HepG2 (cell line): ENCODE data around the gene ASXL1. TPM values are rescaled to one million over a fixed set of nuclear protein-coding genes. Genes with fewer than 3 reads are reported as not detected.

Experiments used
- CCAR2 ChIP-seq: fragments of 200-400 bp; formaldehyde crosslinking; optimal IDR thresholded peaks from 2 replicates; pipeline ENCODE3; 2018; ENCODE audit warnings: low read depth, mild to moderate bottlenecking, low read length, moderate library complexity
- CREM ChIP-seq, 2 experiments: sonication (generic) in 1 of 2; formaldehyde crosslinking in 1 of 2; IDR thresholded peaks; 2 replicates each; pipeline versions ENCODE4 v1.4.0 to v1.6.1; 2016 to 2020; ENCODE audit warnings: antibody characterized with exemption in 1 of 2, mild to moderate bottlenecking in 1 of 2, missing genetic modification reagents in 1 of 2
- GLI4 ChIP-seq: sonication (generic); formaldehyde crosslinking; IDR thresholded peaks from 2 replicates; pipeline ENCODE4 v1.5.1; 2020; ENCODE audit warnings: missing genetic modification reagents, mild to moderate bottlenecking, moderate library complexity, borderline replicate concordance
- GTF2F1 ChIP-seq: fragments of 150-350 bp; IDR thresholded peaks from 2 replicates; pipeline ENCODE4 v1.6.1; 2014; ENCODE audit warnings: low read length
- GZF1 ChIP-seq: sonication (generic); formaldehyde crosslinking; IDR thresholded peaks from 2 replicates; pipeline ENCODE4 v1.5.1; 2020; ENCODE audit warnings: mild to moderate bottlenecking, missing genetic modification reagents
- KLF12 ChIP-seq: sonication (generic); formaldehyde crosslinking; IDR thresholded peaks from 2 replicates; pipeline ENCODE4 v1.4.0; 2020; ENCODE audit warnings: missing genetic modification reagents, borderline replicate concordance
- MIER3 ChIP-seq: IDR thresholded peaks from 2 replicates; pipeline ENCODE4 v1.6.1; 2016; ENCODE audit warnings: missing compliant biosample characterization, borderline replicate concordance
- MLXIP ChIP-seq: sonication (generic); formaldehyde crosslinking; IDR thresholded peaks from 2 replicates; pipeline ENCODE4 v1.9.0; 2021; ENCODE audit warnings: missing genetic modification reagents, borderline replicate concordance
- MTA1 ChIP-seq: sonication (generic); formaldehyde crosslinking; IDR thresholded peaks from 2 replicates; pipeline ENCODE4 v1.4.0; 2020; ENCODE audit warnings: missing genetic modification reagents, mild to moderate bottlenecking, borderline replicate concordance
- PHF5A ChIP-seq: IDR thresholded peaks from one replicate; pipeline ENCODE4 v1.6.1; 2018; ENCODE audit warnings: low read depth, missing genetic modification reagents; ENCODE audit not compliant: unreplicated experiment
- PREB ChIP-seq: sonication (generic); formaldehyde crosslinking; IDR thresholded peaks from 2 replicates; pipeline ENCODE4 v1.4.0; 2020; ENCODE audit warnings: missing genetic modification reagents
- SRSF4 ChIP-seq: fragments of 200-400 bp; formaldehyde crosslinking; IDR thresholded peaks from one replicate; pipeline ENCODE4 v1.6.1; 2018; ENCODE audit warnings: mild to moderate bottlenecking, low read depth, low read length, moderate library complexity; ENCODE audit not compliant: poor library complexity, severe bottlenecking
- TAF15 ChIP-seq: fragments of 200-400 bp; formaldehyde crosslinking; IDR thresholded peaks from one replicate; pipeline ENCODE4 v1.6.1; 2018; ENCODE audit warnings: mild to moderate bottlenecking, low read depth, low read length; ENCODE audit not compliant: poor library complexity, severe bottlenecking
- THAP11 ChIP-seq: IDR thresholded peaks from 2 replicates; pipeline ENCODE4 v1.6.1; 2016; ENCODE audit warnings: missing biosample characterization, missing genetic modification reagents
- ZBTB26 ChIP-seq: IDR thresholded peaks from 2 replicates; pipeline ENCODE4 v1.6.1; 2016; ENCODE audit warnings: missing compliant biosample characterization, missing genetic modification reagents, borderline replicate concordance
- ZFP90 ChIP-seq: sonication (generic); formaldehyde crosslinking; IDR thresholded peaks from 2 replicates; pipeline ENCODE4 v1.8.0; 2022; ENCODE audit warnings: missing genetic modification reagents, mild to moderate bottlenecking, inconsistent platforms, borderline replicate concordance
- ZFP91 ChIP-seq: sonication (generic); formaldehyde crosslinking; IDR thresholded peaks from 2 replicates; pipeline ENCODE4 v1.9.0; 2022; ENCODE audit warnings: missing genetic modification reagents, mild to moderate bottlenecking, borderline replicate concordance
- ZNF143 ChIP-seq: sonication (generic); formaldehyde crosslinking; IDR thresholded peaks from 2 replicates; pipeline ENCODE4 v1.4.0; 2020; ENCODE audit warnings: missing genetic modification reagents
- ZNF556 ChIP-seq: sonication (generic); formaldehyde crosslinking; IDR thresholded peaks from 2 replicates; pipeline ENCODE4 v1.4.0; 2020; ENCODE audit warnings: mild to moderate bottlenecking, missing genetic modification reagents, borderline replicate concordance
- ZNF605 ChIP-seq: sonication (generic); formaldehyde crosslinking; IDR thresholded peaks from 2 replicates; pipeline ENCODE4 v1.8.0; 2022; ENCODE audit warnings: mild to moderate bottlenecking, missing genetic modification reagents
- ZNF83 ChIP-seq: sonication (generic); formaldehyde crosslinking; IDR thresholded peaks from 2 replicates; pipeline ENCODE4 v1.4.0; 2020; ENCODE audit warnings: missing genetic modification reagents, mild to moderate bottlenecking, borderline replicate concordance
- ZSCAN12 ChIP-seq: sonication (generic); formaldehyde crosslinking; IDR thresholded peaks from 2 replicates; pipeline ENCODE4 v1.9.0; 2021; ENCODE audit warnings: mild to moderate bottlenecking, missing genetic modification reagents
- polyA plus RNA-seq, 8 experiments: library from polyadenylated mRNA; depleted of rRNA in 3 of 8; stranded (reverse) in 7 of 8; unstranded in 1 of 8; fragments of >200 nt; fragmentation: Illumina TruSeq in 4 of 8; extraction: Trizol in 4 of 8; gene quantifications; 2 replicates each; pipeline versions ENCODE4 v1.2.1 to v1.2.3, GENCODE V29; 2011 to 2016; ENCODE audit warnings: low read depth in 4 of 8, missing spikeins in 1 of 8, mixed read lengths in 1 of 8; ENCODE audit not compliant: insufficient read depth in 1 of 8
- total RNA-seq, 5 experiments: library from RNA; depleted of rRNA; stranded (reverse); fragments of >200 nt; fragmentation: Illumina TruSeq; extraction: Trizol; gene quantifications; 2 replicates each; pipeline ENCODE4 v1.2.3, GENCODE V29; 2016; ENCODE audit warnings: low read depth in 1 of 5

Gene ASXL1
- total and polyA plus RNA-seq, 2 of the 13 experiments (the other 11 are each of a cell fraction or from before 2014, with no cell fraction given): 62.1 to 74.8 TPM

- no peak for TF ChIP-seq SRSF4
- no peak for TF ChIP-seq PREB (CRISPR knock-in tag)
- peak; percentile 51; the same call in 1 of the 2 replicates for TF ChIP-seq ZBTB26 (CRISPR knock-in tag)
- TF ChIP-seq ZFP91: no peak; the same call in none of the 2 replicates
- TF ChIP-seq GLI4: no peak; the same call in 1 of the 2 replicates
- TF ChIP-seq PHF5A (CRISPR knock-in tag): peak; percentile 26
- peak; percentile 89; the same call in 1 of the 2 replicates for TF ChIP-seq MTA1 (CRISPR knock-in tag)
- no peak for TF ChIP-seq KLF12 (CRISPR knock-in tag)
- no peak; the same call in 1 of the 2 replicates for TF ChIP-seq ZNF605
- peak; percentile 24; the same call in 1 of the 2 replicates for TF ChIP-seq ZFP90 (CRISPR knock-in tag)
- peak; percentile 66 for TF ChIP-seq THAP11
- no peak for TF ChIP-seq ZNF83 (CRISPR knock-in tag)
- no peak for TF ChIP-seq ZNF556 (CRISPR knock-in tag)
- TF ChIP-seq TAF15: peak; percentile 52
- 0 out of 2 replicates have a peak, but pooled peaks have one; percentile 16 for TF ChIP-seq ZNF143
- TF ChIP-seq MIER3 (CRISPR knock-in tag): peak; percentile 89; the same call in 1 of the 2 replicates
- peak; percentile 85 for TF ChIP-seq CREM (IDR thresholded peaks at IDR 0.05)
- TF ChIP-seq CREM (CRISPR knock-in tag; IDR thresholded peaks at IDR 0.05): no peak
- peak; percentile 88 for TF ChIP-seq CCAR2
- no peak for TF ChIP-seq ZSCAN12 (CRISPR knock-in tag)
- TF ChIP-seq GZF1 (CRISPR knock-in tag): 0 out of 2 replicates have a peak, but pooled peaks have one; percentile 23
- no peak for TF ChIP-seq MLXIP (CRISPR knock-in tag)
- no peak for TF ChIP-seq GTF2F1
Measured at GRCh38 chr20:32473231-32474008, 115.3 kb downstream of the ASXL1 start (continued).
